K562 (cell line): ENCODE data around the gene ICAM1. TPM values are rescaled to one million over a fixed set of nuclear protein-coding genes. Genes with fewer than 3 reads are reported as not detected.
A peak's percentile ranks its signal among the peaks of the same experiment; 100 is the strongest.

Experiments
- BCOR ChIP-seq: fragments of 450-650 bp; IDR thresholded peaks from 2 replicates; pipeline ENCODE4 v1.6.1; 2016
- CHD1 ChIP-seq: fragments of 200-600 bp; sonication (generic); IDR thresholded peaks from one replicate; pipeline ENCODE4 v1.6.1; 2012; ENCODE audit warnings: mild to moderate bottlenecking, moderate library complexity, low read length, inconsistent platforms
- CLOCK ChIP-seq: fragments of 250-450 bp; sonication (Bioruptor Pico); IDR thresholded peaks from 2 replicates; pipeline ENCODE4 v1.4.0; 2020; ENCODE audit warnings: mild to moderate bottlenecking, moderate library complexity, borderline replicate concordance
- GABPB2 ChIP-seq: fragments of 250-450 bp; sonication (Bioruptor Pico); conservative IDR thresholded peaks from 2 replicates; pipeline ENCODE4 v1.5.1; 2021; ENCODE audit warnings: mild to moderate bottlenecking
- HDAC2 ChIP-seq: fragments of 450-650 bp; IDR thresholded peaks from 2 replicates; pipeline ENCODE4 v1.6.1; 2016; ENCODE audit warnings: mild to moderate bottlenecking
- HMGN3 ChIP-seq: IDR thresholded peaks from 2 replicates; pipeline ENCODE4 v1.6.1; 2011; ENCODE audit warnings: borderline replicate concordance, low read depth, mild to moderate bottlenecking, mixed read lengths, low read length; ENCODE audit not compliant: insufficient read length; ENCODE audit errors: extremely low read depth
- HNRNPUL1 ChIP-seq: fragments of 200-400 bp; formaldehyde crosslinking; IDR thresholded peaks from 2 replicates; pipeline ENCODE4 v1.6.1; 2017; ENCODE audit warnings: low read length
- MYNN ChIP-seq, 2 experiments: sonication (generic); formaldehyde crosslinking in 1 of 2; IDR thresholded peaks; 2 replicates each; pipeline versions ENCODE4 v1.5.0 to v1.6.1; 2016 to 2020; ENCODE audit warnings: antibody characterized with exemption in 1 of 2, missing genetic modification reagents in 1 of 2
- SMARCA4 ChIP-seq: fragments of 450-650 bp; IDR thresholded peaks from 2 replicates; pipeline ENCODE4 v1.6.1; 2016
- SREBF2 ChIP-seq: sonication (generic); formaldehyde crosslinking; IDR thresholded peaks from 2 replicates; pipeline ENCODE4 v1.4.0; 2020; ENCODE audit warnings: mild to moderate bottlenecking, missing genetic modification reagents
- SRF ChIP-seq, 2 experiments: fragments of 250-450, 450-650 bp in 1 of 2; sonication (Bioruptor Pico) in 1 of 2; sonication (generic) in 1 of 2; formaldehyde crosslinking; IDR thresholded peaks; 2 replicates each; pipeline versions ENCODE4 v1.5.0 to v1.5.1; 2020 to 2022; ENCODE audit warnings: mild to moderate bottlenecking in 1 of 2, missing genetic modification reagents in 1 of 2
- ZBED1 ChIP-seq: IDR thresholded peaks from 2 replicates; pipeline ENCODE4 v1.6.1; 2014
- ZBTB40 ChIP-seq, 2 experiments: fragments of 450-650 bp in 1 of 2; sonication (generic) in 1 of 2; formaldehyde crosslinking in 1 of 2; IDR thresholded peaks; 2 replicates each; pipeline versions ENCODE4 v1.7.1 to v1.9.0; 2016 to 2022; ENCODE audit warnings: inconsistent platforms in 1 of 2, mild to moderate bottlenecking in 1 of 2, missing genetic modification reagents in 1 of 2
- polyA plus RNA-seq, 8 experiments: library from polyadenylated mRNA; depleted of rRNA in 4 of 8; stranded (reverse) in 5 of 8; unstranded in 3 of 8; fragments of >200 nt; fragmentation: Nextera tagmentation in 2 of 8; fragmentation: Illumina TruSeq in 1 of 8; extraction: Ambion mirVana in 2 of 8; extraction: Trizol in 1 of 8; gene quantifications; 2 replicates each; pipeline versions ENCODE4 v1.2.1 to v1.2.3, GENCODE V29; 2011 to 2014; ENCODE audit warnings: inconsistent platforms in 1 of 8, missing spikeins in 1 of 8
- total RNA-seq, 7 experiments: library from RNA; depleted of rRNA in 6 of 7; stranded (reverse); fragments of >200 nt in 6 of 7; fragmentation: Illumina TruSeq in 2 of 7; extraction: Trizol in 2 of 7; gene quantifications; 2 replicates each; pipeline versions ENCODE4 v1.2.1 to v1.2.3, GENCODE V29; 2011 to 2021; ENCODE audit warnings: low replicate concordance in 1 of 7

The ICAM1 gene
- total and polyA plus RNA-seq, 9 of the 15 experiments (the other 6 are each of a cell fraction or from before 2014, with no cell fraction given) = 2.3 to 24.4 (median 13.4) TPM

DNA sequence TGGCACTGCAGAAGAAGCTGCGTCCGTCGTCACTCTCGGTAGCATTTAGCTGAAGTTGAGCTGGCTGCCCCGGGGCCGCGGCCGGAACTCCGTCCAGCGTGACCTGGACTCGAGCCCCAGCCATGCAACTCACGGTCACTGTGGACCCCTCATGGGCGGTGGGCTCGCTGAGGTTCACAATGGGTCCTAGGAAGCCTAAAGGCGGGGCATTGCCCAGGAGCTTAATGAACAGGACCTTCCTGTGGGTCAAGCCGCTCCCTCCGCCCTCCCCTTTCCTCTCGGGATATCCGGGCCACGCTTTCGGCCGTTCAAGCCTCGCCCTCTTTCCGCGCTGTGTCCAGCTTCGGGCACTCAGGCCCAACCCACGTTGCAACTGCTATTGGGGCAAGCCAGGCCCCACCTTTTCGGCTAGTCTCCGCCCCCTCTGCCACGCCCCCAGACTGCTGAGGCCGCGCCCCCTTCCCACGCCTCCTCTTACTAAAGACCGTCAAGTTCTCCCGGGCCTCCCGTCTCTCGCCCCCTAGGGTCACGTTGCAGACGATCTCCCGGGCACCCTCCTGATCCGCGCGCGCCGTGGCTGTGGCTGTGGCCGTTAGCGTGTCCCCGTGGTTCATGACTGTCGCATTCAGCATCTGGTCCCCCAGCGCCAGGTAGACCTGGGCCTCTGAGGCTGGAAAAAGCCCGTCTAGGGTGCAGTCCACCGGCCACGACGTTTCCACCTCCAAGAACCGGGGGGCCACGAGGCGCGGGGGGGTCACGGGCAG is 63.9 kb downstream of the ICAM1 start (continued):
- TF ChIP-seq ZBTB40 (IDR thresholded peaks at IDR 0.05) (peak; percentile 60), ZBTB40 (CRISPR knock-in tag; IDR thresholded peaks at IDR 0.05) (no peak), MYNN (IDR thresholded peaks at IDR 0.05) (no peak), MYNN (CRISPR knock-in tag; IDR thresholded peaks at IDR 0.05) (no peak), ZBED1 (no peak), HNRNPUL1 (no peak), SRF (CRISPR knock-in tag; IDR thresholded peaks at IDR 0.05) (no peak; a peak in 1 of 4 replicates), CLOCK (no peak), HMGN3 (peak; percentile 53), HDAC2 (peak; percentile 24; the same call in 1 of the 2 replicates), BCOR (no peak), SREBF2 (CRISPR knock-in tag) (no peak), CHD1 (peak; percentile 27), GABPB2 (no peak), SMARCA4 (no peak)
